SK-N-SH (cell line): ENCODE data around the gene CHST7. TPM values are rescaled to one million over a fixed set of nuclear protein-coding genes. Genes with fewer than 3 reads are reported as not detected.

ENCODE experiments used
- CTCF ChIA-PET: fragments of 300-600, 350-600 bp; formaldehyde crosslinking; extraction: SDS; loops from one replicate; lab custom pipeline; 2021; lab: Yijun Ruan, JAX
- POLR2A ChIA-PET: fragments of 350-600 bp; sonication (Branson Sonifier 250); formaldehyde crosslinking; extraction: SDS; loops from one replicate; lab custom pipeline; 2020; ENCODE audit warnings: antibody characterized with exemption, inconsistent platforms; lab: Yijun Ruan, JAX
- DNase-seq: peaks from one replicate; pipeline ENCODE4 v3.0.0; 2012
- H2AFZ ChIP-seq: fragments of 200-600 bp; sonication (generic); 2 replicates; pipeline ENCODE4 v1.8.1; 2016; ENCODE audit warnings: antibody characterized with exemption, mild to moderate bottlenecking, low read depth
- H3F3A ChIP-seq: fragments of 200-600 bp; sonication (generic); replicated peaks from 2 replicates; pipeline ENCODE3; 2016; ENCODE audit warnings: antibody characterized with exemption, mild to moderate bottlenecking; ENCODE audit not compliant: insufficient read depth
- H3K27ac ChIP-seq, 2 experiments: fragments of 200-500 bp in 1 of 2; fragments of 200-600 bp in 1 of 2; sonication (Bioruptor generic) in 1 of 2; sonication (generic), shearing (Covaris generic) in 1 of 2; 2 replicates each; pipeline versions ENCODE4 v1.5.1 to v1.6.1; 2014 to 2016; ENCODE audit warnings: low read depth in 2 of 2, inconsistent platforms in 1 of 2, low read length in 1 of 2, mild to moderate bottlenecking in 1 of 2, mixed read lengths in 1 of 2
- H3K27me3 ChIP-seq: fragments of 200-600 bp; sonication (generic), shearing (Covaris generic); 2 replicates; pipeline ENCODE4 v1.6.1; 2016; ENCODE audit warnings: mixed run types; ENCODE audit not compliant: insufficient read depth
- H3K36me3 ChIP-seq, 2 experiments: fragments of 200-500 bp in 1 of 2; fragments of 200-600 bp in 1 of 2; sonication (Bioruptor generic) in 1 of 2; sonication (generic) in 1 of 2; replicated peaks in 1 of 2; 2 replicates each; pipeline versions ENCODE3 to v1.5.1; 2014 to 2016; ENCODE audit warnings: low read length in 1 of 2, mild to moderate bottlenecking in 1 of 2; ENCODE audit not compliant: insufficient read depth in 2 of 2, control insufficient read depth in 1 of 2
- H3K4me1 ChIP-seq, 2 experiments: fragments of 200-500 bp in 1 of 2; fragments of 200-600 bp in 1 of 2; sonication (Bioruptor generic) in 1 of 2; sonication (generic), shearing (Covaris generic) in 1 of 2; 2 replicates each; pipeline versions ENCODE4 v1.5.1 to v1.6.1; 2014 to 2016; ENCODE audit warnings: low read depth in 1 of 2, low read length in 1 of 2, mixed run types in 1 of 2; ENCODE audit not compliant: insufficient read depth in 2 of 2, control insufficient read depth in 1 of 2
- H3K4me2 ChIP-seq: fragments of 200-600 bp; sonication (generic), shearing (Covaris generic); 2 replicates; pipeline ENCODE4 v1.6.1; 2017; ENCODE audit warnings: mixed run types
- H3K4me3 ChIP-seq, 2 experiments: fragments of 200-500 bp in 1 of 2; fragments of 200-600 bp in 1 of 2; sonication (Bioruptor generic) in 1 of 2; sonication (generic), shearing (Covaris generic) in 1 of 2; 2 replicates each; pipeline versions ENCODE4 v1.5.1 to v1.8.1; 2014 to 2016; ENCODE audit warnings: low read depth in 2 of 2, inconsistent platforms in 1 of 2, low read length in 1 of 2, mild to moderate bottlenecking in 1 of 2, mixed read lengths in 1 of 2, moderate library complexity in 1 of 2
- H3K79me2 ChIP-seq: fragments of 200-600 bp; sonication (generic); 2 replicates; pipeline ENCODE4 v1.8.1; 2017; ENCODE audit warnings: mild to moderate bottlenecking; ENCODE audit not compliant: insufficient read depth
- H3K9ac ChIP-seq: fragments of 200-600 bp; sonication (generic); 2 replicates; pipeline ENCODE4 v1.6.1; 2017; ENCODE audit warnings: mixed run types
- H3K9me2 ChIP-seq: fragments of 200-600 bp; sonication (generic); 2 replicates; pipeline ENCODE4 v1.6.1; 2017; ENCODE audit warnings: mixed run types
- H3K9me3 ChIP-seq: fragments of 200-600 bp; sonication (generic); 2 replicates; pipeline ENCODE4 v1.6.1; 2017; ENCODE audit warnings: mixed run types, mild to moderate bottlenecking, moderate library complexity
- H4K20me1 ChIP-seq: fragments of 200-600 bp; sonication (generic); 2 replicates; pipeline ENCODE4 v1.6.1; 2017; ENCODE audit warnings: mild to moderate bottlenecking, mixed run types; ENCODE audit not compliant: insufficient read depth
- RCOR1 ChIP-seq: fragments of 150-350 bp; IDR thresholded peaks from 2 replicates; pipeline ENCODE4 v1.6.1; 2017; ENCODE audit warnings: antibody characterized with exemption, low read length
- WGBS: methylation state at CpG from one replicate; pipeline ENCODE4 v1.1.6; 2017; ENCODE audit warnings: low lambda C conversion rate; 5-methylcytosine and 5-hydroxymethylcytosine counted together
- polyA plus RNA-seq, 3 experiments: library from polyadenylated mRNA; depleted of rRNA; stranded (reverse); fragments of >200 nt; gene quantifications; 2 replicates each; pipeline ENCODE4 v1.2.3, GENCODE V29; 2012
- small RNA-seq, 7 experiments: library from RNA; depleted of rRNA; stranded (forward); fragments of <200 nt; gene quantifications; one replicate each; pipeline ENCODE3, GENCODE V24; 2012
- TF ChIP-seq, protein P1 (sequence below): fragments of 150-350 bp; IDR thresholded peaks from 2 replicates; pipeline ENCODE4 v1.6.1; 2016; ENCODE audit warnings: mild to moderate bottlenecking, low read depth, low read length
- TF ChIP-seq, protein P2 (sequence below): IDR thresholded peaks from 2 replicates; pipeline ENCODE4 v1.4.0; 2012; ENCODE audit warnings: low read depth
- TF ChIP-seq, protein P3 (sequence below): IDR thresholded peaks from 2 replicates; pipeline ENCODE4; 2012

Gene CHST7
- polyA plus RNA-seq, 1 of the 3 experiments (the other 2 are of a cell fraction): 6.2 TPM

DNA sequence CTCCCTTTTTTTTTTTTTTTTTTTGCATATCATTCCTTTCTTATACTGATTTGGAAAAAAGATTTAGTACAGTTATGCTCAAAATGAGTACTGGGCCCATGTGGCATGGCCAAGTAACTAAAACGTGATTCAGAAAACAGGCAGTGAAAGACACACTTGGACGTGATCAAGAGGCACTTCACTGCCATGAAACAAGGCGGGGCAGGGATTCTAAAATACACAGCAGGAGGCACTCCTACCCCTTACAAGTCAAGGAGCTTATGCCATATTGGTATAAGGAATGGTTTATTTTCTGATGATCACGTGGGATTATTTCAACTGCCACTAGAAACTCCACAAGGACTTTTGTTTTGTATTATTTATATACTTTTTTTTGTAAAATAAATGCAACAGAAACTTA, 72.0 kb downstream of the CHST7 start:
- Histone ChIP-seq H3K4me1 (peaks cover 0 to 4% of the 10 kb centered on the region in 2 experiments; a peak in 1 of 4 replicates), H3K79me2 (no peaks in the 10 kb centered on the region), H3K9me3 (no peaks in the 10 kb centered on the region), H3F3A (peaks cover under 1% of the 10 kb centered on the region), H3K27me3 (peaks cover 9% of the 10 kb centered on the region; the same call in 1 of the 2 replicates), H3K9me2 (no peaks in the 10 kb centered on the region), H4K20me1 (no peaks in the 10 kb centered on the region), H3K4me3 (no peak overlapping the region), H3K36me3 (no peaks in the 10 kb centered on the region), H3K27ac (no peak overlapping the region), H3K9ac (no peak overlapping the region), H2AFZ (no peak overlapping the region), H3K4me2 (no peak overlapping the region)
- DNase-seq: no peak
- WGBS: 49% methylated on average over 4 of the region's 4 CpGs
- POLR2A ChIA-PET: no interaction called here
- TF ChIP-seq, protein P1, sequence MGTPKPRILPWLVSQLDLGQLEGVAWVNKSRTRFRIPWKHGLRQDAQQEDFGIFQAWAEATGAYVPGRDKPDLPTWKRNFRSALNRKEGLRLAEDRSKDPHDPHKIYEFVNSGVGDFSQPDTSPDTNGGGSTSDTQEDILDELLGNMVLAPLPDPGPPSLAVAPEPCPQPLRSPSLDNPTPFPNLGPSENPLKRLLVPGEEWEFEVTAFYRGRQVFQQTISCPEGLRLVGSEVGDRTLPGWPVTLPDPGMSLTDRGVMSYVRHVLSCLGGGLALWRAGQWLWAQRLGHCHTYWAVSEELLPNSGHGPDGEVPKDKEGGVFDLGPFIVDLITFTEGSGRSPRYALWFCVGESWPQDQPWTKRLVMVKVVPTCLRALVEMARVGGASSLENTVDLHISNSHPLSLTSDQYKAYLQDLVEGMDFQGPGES: no peak
- CTCF ChIA-PET: no interaction called here

DNA sequence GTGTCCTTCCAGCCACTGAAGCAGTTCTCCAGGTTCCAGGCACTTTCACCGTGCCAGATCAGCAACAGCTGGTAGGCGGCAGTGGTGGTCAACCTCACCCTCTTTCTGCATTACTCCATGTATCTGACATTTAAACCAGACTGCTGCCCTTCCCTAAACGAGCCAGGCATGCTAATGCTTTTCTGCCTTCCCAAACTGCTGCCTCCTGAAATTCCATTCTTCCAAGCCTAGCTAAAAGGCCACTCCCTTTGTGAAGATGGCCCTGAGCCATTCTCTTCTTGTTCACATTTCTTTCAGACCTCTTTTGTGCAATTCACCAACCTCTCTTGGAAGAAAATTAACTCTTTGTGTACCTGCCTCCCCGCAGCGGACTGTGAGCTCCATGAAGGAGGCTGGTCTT, 73.7 kb downstream of the CHST7 start:
- peaks cover 0 to 4% of the 10 kb centered on the region in 2 experiments; a peak in 1 of 4 replicates for H3K4me1 ChIP-seq
- no peak overlapping the region for H3K9ac ChIP-seq
- 51% methylated on average over 5 of the region's 5 CpGs for WGBS

More for the DNA sequence above, 73.7 kb downstream of the CHST7 start:
- no peak overlapping the region for H3K4me3 ChIP-seq
- POLR2A ChIA-PET: no interaction called here
- TF ChIP-seq RCOR1: no peak
- TF ChIP-seq, protein P2, sequence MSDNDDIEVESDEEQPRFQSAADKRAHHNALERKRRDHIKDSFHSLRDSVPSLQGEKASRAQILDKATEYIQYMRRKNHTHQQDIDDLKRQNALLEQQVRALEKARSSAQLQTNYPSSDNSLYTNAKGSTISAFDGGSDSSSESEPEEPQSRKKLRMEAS: no peak
- TF ChIP-seq, protein P3, sequence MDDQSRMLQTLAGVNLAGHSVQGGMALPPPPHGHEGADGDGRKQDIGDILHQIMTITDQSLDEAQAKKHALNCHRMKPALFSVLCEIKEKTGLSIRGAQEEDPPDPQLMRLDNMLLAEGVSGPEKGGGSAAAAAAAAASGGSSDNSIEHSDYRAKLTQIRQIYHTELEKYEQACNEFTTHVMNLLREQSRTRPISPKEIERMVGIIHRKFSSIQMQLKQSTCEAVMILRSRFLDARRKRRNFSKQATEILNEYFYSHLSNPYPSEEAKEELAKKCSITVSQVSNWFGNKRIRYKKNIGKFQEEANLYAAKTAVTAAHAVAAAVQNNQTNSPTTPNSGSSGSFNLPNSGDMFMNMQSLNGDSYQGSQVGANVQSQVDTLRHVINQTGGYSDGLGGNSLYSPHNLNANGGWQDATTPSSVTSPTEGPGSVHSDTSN: no peak
- TF ChIP-seq, all 33 proteins: peak for 0
- no peak for DNase-seq
- H3K27ac ChIP-seq: no peak overlapping the region
- no peaks in the 10 kb centered on the region for H3K9me2 ChIP-seq
- H3K36me3 ChIP-seq: no peaks in the 10 kb centered on the region
- no peaks in the 10 kb centered on the region for H4K20me1 ChIP-seq
- H3K9me3 ChIP-seq: no peaks in the 10 kb centered on the region
- CTCF ChIA-PET: interaction anchor here (0.8 to 2.0 kb wide), 3 partner anchors 10 to 150 kb away, joined by 3 to 7 read pairs (median 4); no protein-coding TSS in a partner anchor
- H2AFZ ChIP-seq: no peak overlapping the region
- H3K4me2 ChIP-seq: no peak overlapping the region
- no peaks in the 10 kb centered on the region for H3K79me2 ChIP-seq
- no peaks in the 10 kb centered on the region for H3F3A ChIP-seq
- H3K27me3 ChIP-seq: peaks cover 9% of the 10 kb centered on the region; the same call in 1 of the 2 replicates

Small RNA genes within 50 kb of the gene (small RNA-seq; reads per million reads assigned to genes)
- gene RF00017: 0 reads per million in 7 experiments

Other genes with a start within 250 kb of the CHST7 start
- gene ZNF674, start 28.3 kb upstream of the CHST7 start, polyA plus RNA-seq (2012; rRNA removed): 2.3 and 4.3 TPM in 2 replicates
- gene SLC9A7, start 185.4 kb downstream of the CHST7 start, polyA plus RNA-seq (2012; rRNA removed): 10.3 and 10.5 TPM in 2 replicates